Activated gamma-delta T cell treated with anti-CD3 and anti-CD28 coated beads, Interleukin-2, amount 50 U/mL, for 16 hours (primary cell): ENCODE measurements around the gene CRMP1.

ENCODE experiments used
- DNase-seq: peaks from one replicate; pipeline ENCODE4 v3.0.0-alpha.2; 2020; ENCODE audit warnings: low read depth

CRMP1 gene

DNA sequence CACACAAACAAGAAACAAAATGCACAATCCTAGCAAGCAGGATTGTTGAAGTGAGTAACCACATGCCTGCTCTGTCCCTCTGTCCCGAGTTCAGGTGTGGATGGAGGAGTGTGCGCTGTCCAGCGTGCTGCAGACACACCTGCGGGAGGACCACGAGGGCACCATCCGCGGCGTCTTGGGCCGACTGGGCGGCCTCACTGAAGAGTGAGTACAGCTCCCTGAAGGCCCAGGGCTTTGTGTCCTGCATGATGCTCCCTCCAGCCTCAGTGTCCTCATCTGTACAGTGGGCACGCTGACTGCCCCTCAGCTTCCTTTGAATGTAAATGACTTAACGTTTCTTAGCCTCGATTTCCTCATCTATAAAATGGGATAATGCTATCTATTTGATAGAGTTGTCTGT lies 99.4 kb downstream of the CRMP1 start:
- no peak for DNase-seq

DNA sequence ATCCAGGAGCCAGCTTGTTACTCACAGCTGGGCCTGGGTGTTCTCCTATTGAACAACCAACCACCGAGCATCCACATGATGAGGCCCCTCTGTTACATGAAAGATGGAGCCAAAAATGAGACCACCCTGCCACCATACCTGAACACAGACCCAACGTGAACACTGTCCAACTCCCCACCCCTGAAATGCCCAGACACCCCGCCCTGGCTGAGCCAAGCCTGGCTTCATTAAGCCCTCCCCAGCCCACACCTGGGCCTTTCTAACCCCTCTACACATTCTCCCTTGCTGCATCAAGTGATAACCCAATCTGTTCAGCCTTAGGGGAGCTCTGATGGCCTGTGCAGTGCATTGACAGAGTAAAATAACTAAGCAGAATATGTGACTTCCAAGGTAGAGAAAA lies 101.2 kb downstream of the CRMP1 start:
- no peak for DNase-seq

DNA sequence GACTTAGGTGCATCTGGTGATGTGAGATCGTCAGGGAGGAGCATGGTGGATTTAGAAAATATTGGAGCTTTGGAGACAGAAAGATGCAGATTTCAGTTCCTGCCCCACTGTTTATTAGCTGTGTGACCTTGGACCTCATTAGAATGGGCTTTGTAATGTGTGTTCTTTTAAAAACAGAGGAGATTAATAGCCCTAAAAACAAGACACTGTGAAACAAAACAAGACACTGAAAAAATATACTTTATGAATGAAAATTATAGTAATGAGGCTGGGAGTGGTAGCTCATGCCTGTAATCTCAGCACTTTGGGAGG lies 102.4 kb downstream of the CRMP1 start:
- no peak for DNase-seq

DNA sequence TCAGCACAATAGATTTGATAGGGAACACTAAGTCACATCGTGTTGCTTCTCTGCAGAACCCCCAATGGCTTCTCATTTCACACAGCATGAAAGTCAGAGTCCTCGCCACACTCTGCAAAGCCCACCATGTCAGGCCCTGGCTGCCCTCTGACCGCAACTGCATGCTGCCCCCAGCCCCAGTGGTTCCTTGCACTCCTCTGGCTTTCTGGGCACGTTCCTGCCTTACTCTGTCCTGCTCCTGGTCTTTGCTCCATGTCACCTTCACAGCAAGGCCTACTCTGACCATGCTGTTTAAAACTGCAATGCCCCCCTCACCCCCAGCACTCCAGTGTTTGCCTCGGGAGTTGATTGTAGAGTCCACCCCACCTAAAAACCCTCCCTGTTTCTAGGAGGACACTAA lies 103.7 kb downstream of the CRMP1 start:
- DNase-seq = no peak

DNA sequence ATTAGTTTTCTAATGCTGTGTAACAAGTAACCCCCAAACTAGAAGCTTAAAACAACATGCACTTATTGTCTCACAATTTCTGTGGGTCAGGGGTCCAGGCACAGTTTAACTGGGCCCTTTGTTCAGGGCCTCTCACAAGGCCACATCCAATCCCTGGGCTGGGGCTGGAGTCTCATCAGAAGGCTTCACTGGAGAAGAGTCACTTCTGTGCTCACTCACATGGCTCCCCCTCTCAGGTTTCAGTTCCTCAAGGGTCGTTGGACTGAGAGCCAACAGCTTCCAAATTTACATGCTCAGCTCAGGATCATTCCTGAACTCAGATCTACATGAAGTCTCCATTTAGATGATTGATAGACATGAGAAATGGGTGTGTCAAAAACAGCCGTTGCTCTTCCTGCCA lies 104.7 kb downstream of the CRMP1 start:
- no peak for DNase-seq

DNA sequence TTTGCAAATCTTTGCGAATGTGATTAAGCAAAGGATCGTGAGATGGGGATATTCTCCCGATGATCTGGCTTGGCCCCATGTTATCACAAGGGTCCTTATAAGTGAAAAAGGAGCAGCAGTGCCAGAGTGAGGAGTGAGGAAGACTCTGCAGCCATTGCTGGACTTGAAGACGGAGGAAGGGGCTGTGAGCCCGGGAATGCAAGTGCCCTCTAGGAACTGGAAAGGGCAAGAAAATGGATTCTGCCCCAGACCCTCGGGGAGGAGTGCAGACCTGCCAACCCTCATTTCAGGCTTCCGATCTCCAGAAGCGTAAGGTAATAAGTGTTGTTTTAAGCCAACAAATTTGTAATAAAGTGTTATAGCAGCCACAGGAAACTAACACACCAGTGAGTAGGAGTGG lies 105.6 kb downstream of the CRMP1 start:
- DNase-seq = no peak

DNA sequence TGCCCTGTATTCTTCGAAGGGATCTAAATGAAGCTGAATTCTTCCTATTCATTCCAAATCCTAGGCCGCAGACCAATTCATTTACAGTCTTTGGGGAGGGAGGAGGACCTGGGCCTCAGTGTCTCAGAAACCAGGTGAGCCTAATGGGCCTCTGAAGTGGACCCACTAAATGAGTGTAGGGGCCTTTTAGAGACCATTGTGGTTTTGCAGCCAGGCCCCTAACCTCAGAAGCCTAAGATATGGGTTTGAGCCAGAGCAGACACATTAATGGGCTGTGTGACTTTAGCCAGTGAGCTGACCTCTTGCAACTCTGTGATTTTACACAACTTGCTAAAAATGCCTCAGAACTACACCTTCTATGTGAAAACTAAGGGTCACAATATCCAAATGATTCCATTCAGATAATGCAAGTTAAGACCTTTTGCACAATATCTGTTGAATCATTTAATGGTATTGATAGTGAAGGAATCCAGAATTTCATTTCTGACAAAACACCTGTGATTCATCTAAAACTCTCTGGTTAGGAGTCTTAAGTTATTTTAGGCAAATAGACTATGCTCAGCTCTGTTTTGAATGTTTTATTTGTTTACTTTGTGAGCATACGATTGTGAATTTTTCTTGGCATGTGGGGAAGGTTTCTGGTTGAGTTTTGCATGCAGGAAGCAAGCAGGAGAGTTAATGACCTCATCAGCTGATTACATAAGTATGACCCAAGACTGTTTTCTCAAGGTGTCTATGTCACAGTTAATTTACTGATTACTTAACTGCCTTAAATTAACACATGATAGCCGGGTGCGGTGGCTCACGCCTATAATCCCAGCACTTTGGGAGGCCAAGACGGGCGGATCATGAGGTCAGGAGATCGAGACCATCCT lies 106.8 kb downstream of the CRMP1 start:
- DNase-seq = no peak

DNA sequence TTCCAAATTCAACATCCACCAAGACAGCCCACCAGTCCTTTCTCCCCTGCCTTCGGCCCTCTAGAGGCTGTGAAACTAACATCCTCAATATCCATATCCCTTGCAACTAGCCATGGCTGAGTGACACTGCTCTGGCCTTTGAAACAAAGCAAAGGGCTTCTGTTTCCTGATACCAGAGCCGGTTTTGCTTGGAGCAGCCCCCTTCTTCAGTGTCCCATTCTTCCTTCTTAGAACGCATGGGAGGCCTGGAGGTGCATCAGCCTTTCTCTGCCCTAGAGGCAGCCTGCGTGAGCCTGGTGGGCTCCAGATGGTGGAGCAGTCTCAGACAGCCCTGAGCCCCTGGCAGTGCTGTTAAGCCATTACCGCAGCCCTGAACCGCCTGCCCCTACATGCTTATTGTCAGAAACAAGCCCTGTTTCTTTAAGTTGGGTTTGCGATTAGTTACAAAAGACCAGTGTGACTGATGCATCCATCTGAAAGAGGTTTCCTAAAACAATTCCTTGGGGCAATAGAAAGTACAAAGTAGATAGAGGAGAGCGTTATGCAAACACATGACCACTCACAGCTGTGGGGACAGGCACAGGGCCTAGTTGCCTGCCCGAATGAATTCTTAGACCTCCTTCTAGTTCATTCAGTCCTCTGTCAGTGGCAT lies 107.8 kb downstream of the CRMP1 start:
- DNase-seq = no peak

DNA sequence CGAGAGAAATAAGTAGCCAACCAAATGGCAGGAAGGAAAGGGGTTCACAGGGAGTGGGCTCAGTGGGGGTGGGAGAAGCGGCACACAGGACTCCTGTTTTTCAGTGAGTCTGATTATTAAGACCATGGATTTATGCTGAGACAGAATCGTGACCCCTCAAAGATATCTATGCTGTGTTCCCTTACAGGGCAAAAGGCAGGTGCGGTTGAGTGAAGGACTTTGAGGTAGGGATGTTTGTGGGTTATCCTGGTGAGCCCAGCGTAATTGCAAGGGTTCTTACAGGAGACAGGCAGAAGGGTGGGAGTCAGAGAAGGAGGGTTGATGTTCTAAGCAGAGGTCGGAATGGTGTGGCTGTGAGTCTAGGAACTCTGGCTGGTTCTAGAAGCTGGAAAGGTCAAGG lies 108.9 kb downstream of the CRMP1 start:
- no peak for DNase-seq

DNA sequence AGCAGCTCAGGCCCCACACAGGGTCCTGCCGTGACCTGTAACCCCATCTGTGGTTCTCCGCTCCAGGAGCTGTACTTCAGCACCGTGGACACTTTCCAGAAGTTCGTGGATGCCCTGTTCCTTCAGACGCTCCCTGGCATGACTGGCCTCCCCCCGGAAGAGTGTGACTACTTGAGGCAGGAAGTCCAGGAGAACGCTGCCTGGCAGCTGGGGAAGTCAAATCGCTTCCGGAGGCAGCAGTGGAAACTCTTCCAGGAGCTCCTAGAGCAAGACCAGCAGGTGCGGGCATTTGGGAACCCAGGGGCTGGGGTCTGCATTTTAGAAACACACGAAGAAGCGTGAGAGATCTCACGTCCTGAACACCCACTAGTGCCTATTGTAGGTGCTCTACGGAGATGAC lies 109.4 kb downstream of the CRMP1 start:
- DNase-seq = no peak

DNA sequence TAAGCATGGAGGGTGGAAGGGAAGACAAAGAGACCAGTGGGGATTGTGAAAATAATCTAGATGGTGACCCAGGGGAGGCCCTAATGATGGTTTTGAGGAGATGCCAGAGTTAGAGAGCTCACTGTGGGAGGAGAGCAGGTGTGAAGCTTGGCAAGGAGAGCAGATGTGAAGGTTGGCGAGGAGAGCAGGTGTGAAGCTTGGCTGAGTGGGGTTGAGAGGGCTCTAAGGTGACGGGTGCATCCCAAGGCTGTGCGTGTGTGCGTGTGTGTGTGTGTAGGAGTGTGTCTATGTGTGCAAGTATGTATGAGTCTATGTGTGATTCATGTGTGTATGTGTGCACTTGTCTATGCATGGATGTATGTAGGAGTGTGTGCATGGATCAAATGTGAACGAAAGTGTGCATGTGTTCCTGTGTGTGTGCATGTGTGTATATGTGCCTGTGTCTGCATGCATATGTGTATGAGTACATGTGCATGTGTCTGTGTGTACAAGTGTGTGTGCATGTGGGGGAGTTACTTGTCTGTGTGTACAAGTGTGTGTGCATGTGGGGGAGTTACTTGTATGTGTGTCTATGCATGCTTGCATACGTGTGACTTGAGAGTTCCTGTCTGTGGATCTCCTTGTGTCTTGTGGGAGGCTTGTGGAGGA lies 109.9 kb downstream of the CRMP1 start:
- no peak for DNase-seq

DNA sequence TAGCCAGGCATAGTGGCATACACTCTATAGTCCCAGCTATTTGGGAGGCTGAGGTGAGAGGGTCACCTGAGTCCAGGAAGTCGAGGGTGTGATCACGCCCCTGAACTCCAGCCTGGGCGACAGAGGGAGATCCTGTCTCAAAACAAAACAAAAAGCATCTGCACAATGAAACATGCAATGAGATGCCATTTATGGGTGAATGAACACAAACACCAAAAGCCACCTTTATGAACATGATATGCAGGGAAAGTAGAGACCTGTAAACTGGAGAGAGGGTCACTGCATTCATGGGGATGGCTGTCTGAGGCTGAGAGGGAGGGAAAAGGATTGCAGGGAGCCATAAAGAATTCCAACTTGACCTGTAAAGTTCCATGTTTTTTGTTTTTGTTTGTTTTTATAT lies 111.2 kb downstream of the CRMP1 start:
- DNase-seq = no peak

DNA sequence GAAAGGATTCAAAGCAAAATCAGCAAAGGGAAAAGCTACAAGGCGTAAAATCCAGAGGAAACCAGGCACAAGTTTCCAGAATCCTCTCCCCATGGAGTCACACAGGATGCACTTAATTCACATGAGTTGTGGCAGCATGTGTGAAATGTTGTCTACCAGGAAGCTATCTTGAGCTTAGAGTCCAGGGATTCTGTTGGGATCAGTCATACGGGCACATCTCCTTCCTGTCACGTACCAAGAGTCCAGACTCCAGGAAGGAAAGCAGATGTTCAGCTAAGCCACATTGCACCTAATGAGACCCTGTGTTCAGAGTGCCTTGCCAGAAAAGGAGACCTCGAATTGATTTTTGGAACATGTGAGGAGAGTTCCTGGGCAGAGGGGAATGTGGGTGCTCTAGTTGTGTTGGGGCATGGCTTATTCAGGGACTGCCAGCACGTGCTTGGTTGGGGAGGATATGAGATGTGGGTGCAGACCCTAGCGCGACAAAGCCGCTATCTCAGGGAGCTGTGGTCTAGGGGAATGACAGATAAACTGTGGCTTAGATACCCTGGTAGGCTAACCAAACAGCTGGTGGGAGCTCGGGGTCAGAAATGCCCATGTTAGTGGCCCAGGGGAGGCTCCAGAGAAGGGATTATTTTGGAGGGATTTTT lies 111.9 kb downstream of the CRMP1 start:
- no peak for DNase-seq

DNA sequence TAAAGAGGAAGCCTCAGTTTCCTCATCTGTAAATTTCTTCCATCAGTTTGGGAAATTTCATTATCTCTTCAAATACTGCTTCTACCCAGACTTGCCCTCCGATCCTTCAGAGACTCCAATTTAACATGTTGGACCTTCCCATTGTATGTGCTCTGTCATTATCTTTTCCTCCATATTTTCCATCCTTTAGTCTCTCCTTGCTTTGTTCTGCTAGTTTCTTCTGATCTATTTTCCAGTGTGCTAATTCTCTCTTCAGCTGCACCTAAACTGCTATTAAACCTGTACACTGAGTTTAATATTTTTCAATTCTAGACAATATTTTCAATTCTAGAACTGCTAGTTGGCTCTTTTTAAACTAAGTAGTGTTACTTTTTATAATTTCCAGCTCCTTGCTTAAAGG lies 116.4 kb downstream of the CRMP1 start:
- DNase-seq = no peak

DNA sequence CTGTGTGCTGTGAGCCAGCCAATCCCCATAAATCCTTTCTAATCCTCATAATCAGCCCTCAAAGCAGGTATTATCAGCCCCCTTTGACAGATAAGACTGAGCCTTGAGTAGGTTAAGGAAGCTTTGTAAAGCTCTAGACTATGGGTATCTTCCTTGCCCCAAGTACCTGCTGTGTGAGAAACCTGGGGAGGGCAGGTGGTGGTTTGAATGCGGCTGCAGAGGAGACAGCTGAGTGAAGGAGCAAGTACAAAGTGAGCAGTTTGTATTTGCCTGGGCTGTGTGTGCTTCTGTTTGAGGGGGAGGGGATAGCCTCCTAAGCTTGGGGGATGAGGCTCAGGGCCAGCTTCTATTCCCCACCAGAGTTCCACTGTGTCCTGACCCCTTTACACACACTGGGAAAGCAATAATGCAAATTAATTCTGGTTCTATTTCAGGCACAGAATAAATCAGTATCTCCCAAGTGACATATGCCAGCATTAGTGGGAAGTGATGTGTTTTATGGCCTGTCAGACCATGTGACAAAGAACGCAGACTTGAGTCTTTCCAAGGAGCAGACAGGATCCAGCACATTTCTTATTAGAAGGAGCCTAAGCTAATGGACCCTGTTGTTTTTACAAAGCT lies 118.4 kb downstream of the CRMP1 start:
- no peak for DNase-seq

DNA sequence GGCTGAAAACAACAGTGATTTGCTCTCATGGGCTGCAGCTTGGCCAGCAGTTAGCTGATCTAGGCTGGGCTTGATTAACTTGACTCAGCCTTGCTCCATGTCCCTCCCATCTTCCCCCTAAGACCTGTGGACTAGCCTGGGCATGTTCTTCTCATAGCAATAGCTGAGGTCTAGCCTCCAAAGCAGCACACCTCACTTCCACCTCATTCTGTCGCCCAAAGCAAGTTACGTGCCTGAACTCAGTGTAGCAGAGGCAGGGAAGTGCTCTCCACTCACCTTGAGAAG lies 119.7 kb downstream of the CRMP1 start:
- DNase-seq = no peak

DNA sequence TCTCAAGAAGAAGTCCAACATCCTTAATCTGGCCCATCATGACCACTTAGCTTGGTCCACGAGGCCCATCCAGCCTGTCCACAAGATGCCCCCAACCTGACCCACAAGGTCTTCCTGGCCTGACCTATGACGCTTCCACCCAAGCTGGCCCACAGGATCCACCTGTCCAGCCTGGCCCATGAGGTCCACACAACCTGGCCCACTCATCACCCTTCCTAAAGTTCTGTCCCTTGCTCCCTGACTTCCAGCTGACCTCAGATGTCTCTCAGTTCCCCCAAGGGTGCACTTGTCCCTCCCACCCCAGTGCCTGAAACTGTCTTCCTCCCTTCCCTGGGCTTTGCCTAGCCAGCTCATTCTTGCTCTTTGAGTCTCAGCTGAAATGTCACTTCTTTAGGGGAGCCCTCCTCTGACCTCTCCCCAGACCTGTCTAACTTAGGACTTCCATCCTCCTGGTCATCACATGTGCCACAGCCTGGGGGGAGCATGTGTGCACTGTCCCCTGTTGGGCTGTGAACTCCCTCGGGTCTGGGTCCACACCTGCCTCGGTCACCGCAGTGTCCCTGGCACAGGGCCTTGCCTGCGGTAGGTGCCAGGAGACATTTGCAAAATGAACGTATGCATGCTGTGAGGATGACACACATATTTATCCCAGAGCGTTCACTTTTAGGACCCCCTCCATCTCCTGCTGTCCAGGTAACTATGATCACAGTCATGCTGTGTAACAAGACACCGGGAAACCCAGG lies 120.2 kb downstream of the CRMP1 start:
- no peak for DNase-seq
